HCT116 (cell line): ENCODE measurements around the gene KAZN. TPM values are rescaled to one million over a fixed set of nuclear protein-coding genes. Genes with fewer than 3 reads are reported as not detected.

ENCODE experiments used
- ATAC-seq: fragments of 200-7000 bp; cut with Tn5 transposase; 2 replicates; pipeline ENCODE4 v1.9.1; 2020; ENCODE audit warnings: mild to moderate bottlenecking, moderate library complexity
- BruUV-seq: library from RNA; stranded (reverse); fragments of 400-500 nt; replicated peaks from 2 replicates; lab custom pipeline; 2021; lab: Mats Ljungman, UMichigan
- CTCF ChIA-PET: fragments of 300-600 bp; sonication (Branson Sonifier 250); formaldehyde crosslinking; loops from one replicate; lab custom pipeline; 2021; ENCODE audit warnings: antibody characterized with exemption; lab: Charles Lee
- POLR2A ChIA-PET: fragments of 300-600, 350-600 bp; sonication (Branson Sonifier 250); formaldehyde crosslinking; loops from one replicate; lab custom pipeline; 2021; ENCODE audit warnings: antibody characterized with exemption; lab: Charles Lee
- RAD21 ChIA-PET, 2 experiments: fragments of 300-600 bp; sonication (Branson Sonifier 250); formaldehyde crosslinking; loops; one replicate each; lab custom pipeline; 2023; ENCODE audit warnings: low total read pairs in 2 of 2; ENCODE audit not compliant: uncharacterized antibody in 2 of 2, unreplicated experiment in 2 of 2, low non-redundant PET in 1 of 2; lab: Charles Lee
- DNase-seq: peaks from one replicate; pipeline ENCODE4 v3.0.0-alpha.2; 2010; ENCODE audit warnings: low read depth, low spot score
- H2AFZ ChIP-seq: fragments of 200-600 bp; shearing (Covaris generic), sonication (generic); 2 replicates; pipeline ENCODE4 v1.6.1; 2017; ENCODE audit warnings: low read depth, mixed run types, mixed read lengths, antibody characterized with exemption, low read length; ENCODE audit not compliant: poor library complexity, severe bottlenecking
- H3K27ac ChIP-seq: 2 replicates; pipeline ENCODE4 v1.5.1; 2012; ENCODE audit warnings: low read depth, low read length
- H3K27me3 ChIP-seq: fragments of 200-600 bp; sonication (generic); 2 replicates; pipeline ENCODE4 v1.6.1; 2016; ENCODE audit warnings: mixed run types, low read length, mixed read lengths; ENCODE audit not compliant: insufficient read depth
- H3K36me3 ChIP-seq, 2 experiments: fragments of 200-500 bp in 1 of 2; fragments of 200-600 bp in 1 of 2; sonication (Bioruptor generic) in 1 of 2; sonication (generic) in 1 of 2; 2 replicates each; pipeline versions ENCODE4 v1.5.1 to v1.6.1; 2014 to 2016; ENCODE audit warnings: low read length in 2 of 2, inconsistent platforms in 1 of 2, mixed read lengths in 1 of 2, mixed run types in 1 of 2; ENCODE audit not compliant: insufficient read depth in 2 of 2, control insufficient read depth in 1 of 2
- H3K4me1 ChIP-seq, 2 experiments: fragments of 200-600 bp in 1 of 2; sonication (generic) in 1 of 2; 2 replicates each; pipeline versions ENCODE4 v1.5.1 to v1.6.1; 2012 to 2017; ENCODE audit warnings: low read length in 2 of 2, inconsistent platforms in 1 of 2, mild to moderate bottlenecking in 1 of 2, mixed read lengths in 1 of 2, mixed run types in 1 of 2, moderate library complexity in 1 of 2; ENCODE audit not compliant: insufficient read depth in 2 of 2, control insufficient read depth in 1 of 2
- H3K4me2 ChIP-seq: fragments of 200-600 bp; sonication (generic); 2 replicates; pipeline ENCODE4 v1.6.1; 2017; ENCODE audit warnings: mixed run types, low read length, mixed read lengths
- H3K4me3 ChIP-seq, 2 experiments: fragments of 200-600 bp in 1 of 2; sonication (generic) in 1 of 2; replicated peaks in 1 of 2; 2 replicates each; pipeline ENCODE4 v1.5.1; 2011 to 2016; ENCODE audit warnings: low read length in 2 of 2, control low read depth in 1 of 2, low read depth in 1 of 2, mild to moderate bottlenecking in 1 of 2, mixed read lengths in 1 of 2, mixed run types in 1 of 2
- H3K79me2 ChIP-seq: fragments of 200-600 bp; sonication (generic); 2 replicates; pipeline ENCODE4 v1.6.1; 2017; ENCODE audit warnings: mild to moderate bottlenecking, mixed run types, low read length, moderate library complexity, mixed read lengths; ENCODE audit not compliant: insufficient read depth
- H3K9ac ChIP-seq: fragments of 200-600 bp; sonication (generic); 2 replicates; pipeline ENCODE4 v1.6.1; 2016; ENCODE audit warnings: low read length, mixed read lengths
- H3K9me2 ChIP-seq: fragments of 200-600 bp; sonication (generic), shearing (Covaris generic); 2 replicates; pipeline ENCODE4 v1.6.1; 2017; ENCODE audit warnings: mixed run types, mild to moderate bottlenecking, moderate library complexity; ENCODE audit not compliant: insufficient read depth
- H3K9me3 ChIP-seq, 2 experiments: fragments of 200-500 bp in 1 of 2; fragments of 200-600 bp in 1 of 2; sonication (Bioruptor generic) in 1 of 2; sonication (generic) in 1 of 2; 2 replicates each; pipeline ENCODE4 v1.6.1; 2014 to 2017; ENCODE audit warnings: low read length in 2 of 2, mixed read lengths in 2 of 2, inconsistent platforms in 1 of 2, low read depth in 1 of 2, mild to moderate bottlenecking in 1 of 2, mixed run types in 1 of 2, moderate library complexity in 1 of 2; ENCODE audit not compliant: control insufficient read depth in 1 of 2, insufficient read depth in 1 of 2
- H4K20me1 ChIP-seq: fragments of 200-600 bp; sonication (generic), shearing (Covaris generic); 2 replicates; pipeline ENCODE4 v1.6.1; 2017; ENCODE audit warnings: mixed run types, mild to moderate bottlenecking, moderate library complexity; ENCODE audit not compliant: insufficient read depth
- CBX3 ChIP-seq: IDR thresholded peaks from 2 replicates; pipeline ENCODE4 v1.6.1; 2012; ENCODE audit warnings: low read depth
- CTCF ChIP-seq, 3 experiments: fragments of 200-600 bp in 1 of 3; sonication (generic) in 1 of 3; IDR thresholded peaks in 2 of 3; conservative IDR thresholded peaks in 1 of 3; 2 replicates each; pipeline ENCODE4 v1.5.1; 2012 to 2017; ENCODE audit warnings: low read depth in 2 of 3, low read length in 2 of 3, antibody characterized with exemption in 1 of 3, borderline replicate concordance in 1 of 3, control low read depth in 1 of 3, mild to moderate bottlenecking in 1 of 3, mixed read lengths in 1 of 3, mixed run types in 1 of 3, moderate library complexity in 1 of 3; ENCODE audit not compliant: insufficient read depth in 1 of 3
- EGR1 ChIP-seq: IDR thresholded peaks from 2 replicates; pipeline ENCODE4 v1.6.1; 2012; ENCODE audit warnings: low read depth
- ELF1 ChIP-seq: IDR thresholded peaks from 2 replicates; pipeline ENCODE4 v1.6.1; 2012; ENCODE audit warnings: low read depth, borderline replicate concordance
- POLR2AphosphoS5 ChIP-seq: IDR thresholded peaks from 2 replicates; pipeline ENCODE4 v1.6.1; 2011; ENCODE audit warnings: mild to moderate bottlenecking, low read depth, low read length, moderate library complexity
- RAD21 ChIP-seq: IDR thresholded peaks from 2 replicates; pipeline ENCODE4 v1.6.1; 2012; ENCODE audit warnings: low read depth, mild to moderate bottlenecking
- REST ChIP-seq: IDR thresholded peaks from 2 replicates; pipeline ENCODE4 v1.6.1; 2012; ENCODE audit warnings: low read depth
- SIN3A ChIP-seq: IDR thresholded peaks from 2 replicates; pipeline ENCODE4 v1.6.1; 2012; ENCODE audit warnings: low read depth
- SRF ChIP-seq: IDR thresholded peaks from 2 replicates; pipeline ENCODE4 v1.6.1; 2012; ENCODE audit warnings: low read depth
- ZBTB33 ChIP-seq: IDR thresholded peaks from 2 replicates; pipeline ENCODE4 v1.6.1; 2011; ENCODE audit warnings: mild to moderate bottlenecking, low read length, moderate library complexity; ENCODE audit not compliant: insufficient replicate concordance; ENCODE audit errors: extremely low read depth
- ZNF274 ChIP-seq: fragments of 200-500 bp; sonication (Bioruptor generic); IDR thresholded peaks from 2 replicates; pipeline ENCODE4 v1.6.1; 2014; ENCODE audit warnings: mild to moderate bottlenecking, low read depth, low read length, inconsistent platforms
- intact Hi-C: fragments of 100-400 bp; cut with micrococcal nuclease; formaldehyde crosslinking; loops from 2 replicates; pipeline ENCODE4 v1.10.0; 2022
- total RNA-seq: library from RNA; stranded (reverse); gene quantifications from one replicate; pipeline ENCODE4 v1.2.1, GENCODE V29; 2021; ENCODE audit not compliant: unreplicated experiment

The KAZN gene
- total RNA-seq, 1 experiment from 2014 or later = 13.4 TPM

GRCh38 chr1:14850563-14850962 lies 252.1 kb downstream of the KAZN start:
- intact Hi-C loops = loop anchor here (1.0 kb wide), 1 partner anchor 283 kb away; no protein-coding TSS in a partner anchor
- H3K9ac ChIP-seq = no peak overlapping the region
- CTCF ChIA-PET = no interaction called here
- H3K9me2 ChIP-seq = no peaks in the 10 kb centered on the region
- no peaks in the 10 kb centered on the region for H3K4me1 ChIP-seq
- ATAC-seq = peak; percentile 71
- RAD21 ChIA-PET = no interaction called here
- no peaks in the 10 kb centered on the region for H4K20me1 ChIP-seq
- no peaks in the 10 kb centered on the region for H3K9me3 ChIP-seq
- H3K36me3 ChIP-seq = no peaks in the 10 kb centered on the region
- POLR2A ChIA-PET = no interaction called here
- H3K4me2 ChIP-seq = no peak overlapping the region
- H2AFZ ChIP-seq = no peak overlapping the region
- H3K4me3 ChIP-seq = no peak overlapping the region
- no peaks in the 10 kb centered on the region for H3K79me2 ChIP-seq
- BruUV-seq = no TSS peak
- DNase-seq = peak; percentile 6
- H3K27ac ChIP-seq = no peak overlapping the region
- TF ChIP-seq RAD21 = peak; percentile 56
- TF ChIP-seq CTCF (IDR thresholded peaks at IDR 0.05 in 2 of 3, conservative IDR thresholded peaks at IDR 0.05 in 1 of 3; ENCODE audit: borderline replicate concordance in 1 of 3, insufficient read depth in 1 of 3, low read depth in 2 of 3, low read length in 2 of 3) = peak; percentile 18 to 39 (median 34); a peak in 4 of 6 replicates
- no peak for TF ChIP-seq SIN3A
- TF ChIP-seq ELF1 = no peak
- TF ChIP-seq CBX3 = no peak
- no peak for TF ChIP-seq ZNF274
- TF ChIP-seq POLR2AphosphoS5 = no peak
- no peak for TF ChIP-seq EGR1
- TF ChIP-seq, all 23 proteins: peak for 2
- H3K27me3 ChIP-seq = peaks cover 43% of the 10 kb centered on the region

GRCh38 chr1:14851760-14852159 lies 253.3 kb downstream of the KAZN start:
- ChIA-PET RAD21 (no interaction called here), POLR2A (no interaction called here), CTCF (no interaction called here)
- Histone ChIP-seq H3K27ac (no peak overlapping the region), H3K9ac (no peak overlapping the region), H3K27me3 (peaks cover 48% of the 10 kb centered on the region), H3K36me3 (no peaks in the 10 kb centered on the region), H3K9me3 (no peaks in the 10 kb centered on the region), H3K9me2 (no peaks in the 10 kb centered on the region), H4K20me1 (no peaks in the 10 kb centered on the region), H3K4me3 (no peak overlapping the region), H3K4me2 (no peak overlapping the region), H3K4me1 (no peaks in the 10 kb centered on the region), H3K79me2 (no peaks in the 10 kb centered on the region), H2AFZ (no peak overlapping the region)
- intact Hi-C loops = no loop called here
- TF ChIP-seq ZBTB33 = no peak
- no peak for TF ChIP-seq POLR2AphosphoS5
- no peak for TF ChIP-seq REST
- TF ChIP-seq SRF = no peak
- BruUV-seq = no TSS peak
- DNase-seq (no peak), ATAC-seq (no peak)
